ENCODE measurements around the gene ATXN1.
"Not testable (repeated sequence)": the region's sequence is repeated elsewhere in the genome, so short reads cannot be mapped to it uniquely, and the experiment has no call there.

Gene ATXN1

DNA sequence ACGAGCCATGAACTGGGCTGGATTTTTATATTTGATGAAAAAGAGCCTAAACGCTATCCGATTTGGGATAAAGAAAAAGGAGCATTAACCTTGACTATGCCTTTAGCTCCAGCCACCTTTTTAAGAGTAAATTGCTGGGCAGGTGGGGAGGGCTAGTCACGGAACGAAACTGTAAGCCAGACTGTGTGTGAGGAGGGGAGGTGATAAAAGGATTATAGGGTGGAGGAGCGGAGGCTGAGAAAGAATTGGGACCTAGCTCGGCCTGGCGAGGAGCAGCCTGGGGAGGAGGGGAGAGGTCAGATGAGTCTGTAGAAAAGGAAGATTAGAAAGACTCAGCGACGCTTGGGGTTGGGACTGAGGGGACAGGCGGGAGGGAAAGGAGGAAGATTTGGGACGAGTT is 498.5 kb downstream of the ATXN1 start:
- not testable (repeated sequence) for H3K36me3 ChIP-seq (ENCODE audit: control insufficient read depth in 1 of 2, insufficient read depth in 2 of 2, low read length in 2 of 2); H3K27ac ChIP-seq (ENCODE audit: low read depth, low read length); H3K4me1 ChIP-seq (ENCODE audit: control insufficient read depth in 1 of 2, insufficient read depth in 2 of 2, low read length in 2 of 2); H3K27me3 ChIP-seq (ENCODE audit: control insufficient read depth in 1 of 2, insufficient read depth in 2 of 2, low read length in 2 of 2); H3K9me3 ChIP-seq (ENCODE audit: control insufficient read depth in 1 of 2, low read length in 2 of 2); H3K4me3 ChIP-seq (ENCODE audit: low read depth in 1 of 2, low read length in 2 of 2); H3K9ac ChIP-seq (ENCODE audit: low read depth in 1 of 2, low read length in 2 of 2)

DNA sequence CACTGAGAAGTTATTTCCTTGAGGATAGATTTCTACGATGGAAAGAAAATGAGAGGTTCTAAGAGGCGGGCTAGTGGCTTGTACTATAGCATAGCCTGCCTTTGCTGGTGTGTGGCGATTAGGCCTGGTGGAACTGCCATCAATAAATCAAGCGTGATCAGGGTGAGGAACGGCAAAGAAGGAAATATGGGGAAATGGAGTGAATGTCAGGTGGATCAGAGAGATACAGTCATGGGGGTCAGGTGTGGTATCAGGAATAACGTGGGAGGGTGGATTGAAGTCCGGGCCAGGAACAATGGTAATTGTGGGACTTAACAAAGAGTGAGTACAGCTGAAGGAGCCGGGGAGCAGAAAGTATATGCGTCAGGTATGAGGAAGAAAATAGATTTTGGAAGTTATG is 500.7 kb downstream of the ATXN1 start:
- not testable (repeated sequence) for H3K36me3 ChIP-seq (ENCODE audit: control insufficient read depth in 1 of 2, insufficient read depth in 2 of 2, low read length in 2 of 2); H3K27me3 ChIP-seq (ENCODE audit: control insufficient read depth in 1 of 2, insufficient read depth in 2 of 2, low read length in 2 of 2); H3K9ac ChIP-seq (ENCODE audit: low read depth in 1 of 2, low read length in 2 of 2); H3K9me3 ChIP-seq (ENCODE audit: control insufficient read depth in 1 of 2, low read length in 2 of 2); H3K27ac ChIP-seq (ENCODE audit: low read depth, low read length); H3K4me1 ChIP-seq (ENCODE audit: control insufficient read depth in 1 of 2, insufficient read depth in 2 of 2, low read length in 2 of 2); H3K4me3 ChIP-seq (ENCODE audit: low read depth in 1 of 2, low read length in 2 of 2)

DNA sequence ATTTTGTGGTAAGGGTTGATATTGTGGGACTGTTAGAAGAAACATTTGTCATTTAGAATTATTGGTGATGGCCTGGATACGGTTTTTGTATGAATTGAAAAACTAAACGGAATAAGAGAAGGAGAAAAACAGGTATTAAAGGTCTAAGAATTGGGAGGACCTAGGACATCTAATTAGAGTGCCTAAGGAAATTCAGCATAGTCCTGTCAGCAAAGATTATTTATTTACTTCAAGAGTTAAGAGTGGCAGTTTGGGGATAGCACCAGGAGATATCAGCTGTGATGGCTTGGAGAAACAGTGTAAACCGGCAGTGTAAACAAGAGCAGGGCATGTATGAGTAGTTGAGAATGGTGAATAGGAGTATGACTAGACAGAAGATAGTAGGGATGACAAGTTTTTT is 501.7 kb downstream of the ATXN1 start:
- not testable (repeated sequence) for H3K9ac ChIP-seq (ENCODE audit: low read depth in 1 of 2, low read length in 2 of 2); H3K27me3 ChIP-seq (ENCODE audit: control insufficient read depth in 1 of 2, insufficient read depth in 2 of 2, low read length in 2 of 2); H3K27ac ChIP-seq (ENCODE audit: low read depth, low read length); H3K9me3 ChIP-seq (ENCODE audit: control insufficient read depth in 1 of 2, low read length in 2 of 2); H3K36me3 ChIP-seq (ENCODE audit: control insufficient read depth in 1 of 2, insufficient read depth in 2 of 2, low read length in 2 of 2); H3K4me1 ChIP-seq (ENCODE audit: control insufficient read depth in 1 of 2, insufficient read depth in 2 of 2, low read length in 2 of 2); H3K4me3 ChIP-seq (ENCODE audit: low read depth in 1 of 2, low read length in 2 of 2)

DNA sequence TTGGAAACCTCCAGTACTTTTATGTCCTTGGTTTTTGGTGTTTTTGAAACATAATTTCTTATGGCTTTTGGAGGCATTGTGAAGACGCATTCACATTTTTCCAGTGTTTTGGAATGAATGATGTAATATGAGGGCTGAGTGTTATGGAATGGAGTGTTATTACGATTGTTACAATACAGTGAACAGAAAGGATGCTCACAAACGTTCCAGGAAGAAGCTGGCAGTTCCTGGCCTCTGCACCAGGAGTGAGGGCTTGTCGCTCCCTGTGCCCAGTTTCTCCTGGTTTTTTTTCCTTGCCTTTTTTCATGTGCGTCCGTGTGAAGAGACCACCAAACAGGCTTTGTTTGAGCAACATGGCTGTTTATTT is 502.6 kb downstream of the ATXN1 start:
- H3K4me3 ChIP-seq (ENCODE audit: low read depth in 1 of 2, low read length in 2 of 2) = no peak overlapping the region
- no peaks in the 10 kb centered on the region for H3K27me3 ChIP-seq (ENCODE audit: control insufficient read depth in 1 of 2, insufficient read depth in 2 of 2, low read length in 2 of 2)
- no peaks in the 10 kb centered on the region for H3K4me1 ChIP-seq (ENCODE audit: control insufficient read depth in 1 of 2, insufficient read depth in 2 of 2, low read length in 2 of 2)
- H3K27ac ChIP-seq (ENCODE audit: low read depth, low read length) = no peak overlapping the region
- no peak overlapping the region for H3K9ac ChIP-seq (ENCODE audit: low read depth in 1 of 2, low read length in 2 of 2)
- no peaks in the 10 kb centered on the region for H3K9me3 ChIP-seq (ENCODE audit: control insufficient read depth in 1 of 2, low read length in 2 of 2)
- H3K36me3 ChIP-seq (ENCODE audit: control insufficient read depth in 1 of 2, insufficient read depth in 2 of 2, low read length in 2 of 2) = no peaks in the 10 kb centered on the region

DNA sequence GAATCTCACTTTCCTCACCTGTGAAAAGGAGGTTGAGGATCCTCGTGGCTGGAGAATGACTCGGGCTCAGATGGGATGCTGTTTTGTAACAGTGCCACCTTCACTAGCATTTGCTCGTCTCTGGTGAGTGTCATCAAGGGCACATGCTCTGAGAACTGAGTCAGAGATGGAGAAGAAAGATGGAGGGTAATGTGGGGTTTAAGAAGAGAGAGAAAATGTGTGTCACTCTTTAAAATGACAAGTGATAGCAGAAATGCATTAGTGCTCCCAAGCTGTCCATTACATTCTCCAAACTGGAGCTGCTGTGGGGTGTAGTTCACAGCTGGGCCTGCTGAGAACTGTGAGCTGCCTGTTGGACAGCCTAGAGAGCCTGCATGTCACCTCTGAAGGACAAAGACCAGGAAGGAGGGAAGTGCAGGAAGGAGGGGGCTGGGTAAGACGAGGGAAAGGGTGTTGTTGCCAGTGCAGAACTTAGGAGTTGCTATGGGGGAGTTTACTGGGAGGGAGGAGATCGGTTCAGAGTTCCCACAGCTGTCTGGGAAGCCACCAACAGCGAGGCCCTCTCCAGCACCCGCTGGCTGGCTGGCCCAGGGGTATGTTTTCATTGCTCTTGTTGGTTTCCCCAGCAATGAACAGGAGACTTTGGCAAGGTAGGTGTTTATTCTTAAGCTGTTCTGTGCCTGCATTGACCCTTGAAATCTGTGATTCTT is 503.1 kb downstream of the ATXN1 start:
- no peak overlapping the region for H3K4me3 ChIP-seq (ENCODE audit: low read depth in 1 of 2, low read length in 2 of 2)
- no peaks in the 10 kb centered on the region for H3K36me3 ChIP-seq (ENCODE audit: control insufficient read depth in 1 of 2, insufficient read depth in 2 of 2, low read length in 2 of 2)
- no peaks in the 10 kb centered on the region for H3K4me1 ChIP-seq (ENCODE audit: control insufficient read depth in 1 of 2, insufficient read depth in 2 of 2, low read length in 2 of 2)
- H3K27me3 ChIP-seq (ENCODE audit: control insufficient read depth in 1 of 2, insufficient read depth in 2 of 2, low read length in 2 of 2) = no peaks in the 10 kb centered on the region
- no peak overlapping the region for H3K9ac ChIP-seq (ENCODE audit: low read depth in 1 of 2, low read length in 2 of 2)
- no peaks in the 10 kb centered on the region for H3K9me3 ChIP-seq (ENCODE audit: control insufficient read depth in 1 of 2, low read length in 2 of 2)
- H3K27ac ChIP-seq (ENCODE audit: low read depth, low read length) = no peak overlapping the region

DNA sequence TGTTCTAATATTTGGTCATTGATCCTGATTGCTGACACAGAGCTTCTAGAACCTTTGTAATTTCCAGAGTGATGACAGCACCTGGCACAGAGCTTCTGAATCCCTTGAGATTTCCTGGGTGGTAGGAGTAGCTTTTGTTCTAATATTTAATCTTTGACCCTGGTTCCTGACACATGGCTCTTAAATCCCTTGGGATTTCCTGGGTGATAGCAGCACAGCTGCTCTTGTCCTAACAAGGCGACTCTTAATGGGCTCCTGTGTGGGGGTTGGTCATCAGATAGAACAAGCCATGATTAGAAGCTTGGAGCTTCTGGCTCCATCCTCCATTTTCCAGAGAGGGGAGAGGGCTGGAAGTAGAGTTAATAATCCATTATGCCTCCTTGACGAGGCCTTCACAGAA is 504.5 kb downstream of the ATXN1 start:
- Histone ChIP-seq H3K27ac (ENCODE audit: low read depth, low read length) (no peak overlapping the region), H3K4me1 (ENCODE audit: control insufficient read depth in 1 of 2, insufficient read depth in 2 of 2, low read length in 2 of 2) (peaks cover 0 to 4% of the 10 kb centered on the region in 2 donors), H3K4me3 (ENCODE audit: low read depth in 1 of 2, low read length in 2 of 2) (no peak overlapping the region), H3K36me3 (ENCODE audit: control insufficient read depth in 1 of 2, insufficient read depth in 2 of 2, low read length in 2 of 2) (no peaks in the 10 kb centered on the region), H3K9ac (ENCODE audit: low read depth in 1 of 2, low read length in 2 of 2) (no peak overlapping the region), H3K9me3 (ENCODE audit: control insufficient read depth in 1 of 2, low read length in 2 of 2) (no peaks in the 10 kb centered on the region), H3K27me3 (ENCODE audit: control insufficient read depth in 1 of 2, insufficient read depth in 2 of 2, low read length in 2 of 2) (no peaks in the 10 kb centered on the region)

DNA sequence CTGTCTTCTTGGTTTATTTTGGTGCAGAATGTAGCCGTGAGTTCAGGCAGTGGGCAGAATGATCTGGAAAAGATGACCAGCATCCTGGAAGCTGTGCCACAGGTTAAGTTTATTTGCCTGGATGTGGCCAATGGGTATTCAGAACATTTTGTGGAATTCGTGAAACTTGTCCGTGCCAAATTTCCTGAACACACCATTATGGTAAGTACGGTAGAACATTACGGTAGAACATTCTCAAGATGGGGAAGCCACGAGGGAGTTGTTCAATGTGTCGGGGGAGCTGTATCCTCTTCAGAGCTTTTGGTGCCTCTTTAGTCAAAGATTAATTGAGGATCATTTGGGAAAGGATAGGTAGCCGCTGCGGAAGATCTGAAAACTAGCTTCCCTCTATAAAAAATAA is 506.7 kb downstream of the ATXN1 start:
- Histone ChIP-seq H3K27ac (ENCODE audit: low read depth, low read length) (no peak overlapping the region), H3K9ac (ENCODE audit: low read depth in 1 of 2, low read length in 2 of 2) (no peak overlapping the region), H3K9me3 (ENCODE audit: control insufficient read depth in 1 of 2, low read length in 2 of 2) (no peaks in the 10 kb centered on the region), H3K4me3 (ENCODE audit: low read depth in 1 of 2, low read length in 2 of 2) (no peak overlapping the region), H3K36me3 (ENCODE audit: control insufficient read depth in 1 of 2, insufficient read depth in 2 of 2, low read length in 2 of 2) (no peaks in the 10 kb centered on the region), H3K4me1 (ENCODE audit: control insufficient read depth in 1 of 2, insufficient read depth in 2 of 2, low read length in 2 of 2) (peaks cover 0 to 4% of the 10 kb centered on the region in 2 donors), H3K27me3 (ENCODE audit: control insufficient read depth in 1 of 2, insufficient read depth in 2 of 2, low read length in 2 of 2) (no peaks in the 10 kb centered on the region)

DNA sequence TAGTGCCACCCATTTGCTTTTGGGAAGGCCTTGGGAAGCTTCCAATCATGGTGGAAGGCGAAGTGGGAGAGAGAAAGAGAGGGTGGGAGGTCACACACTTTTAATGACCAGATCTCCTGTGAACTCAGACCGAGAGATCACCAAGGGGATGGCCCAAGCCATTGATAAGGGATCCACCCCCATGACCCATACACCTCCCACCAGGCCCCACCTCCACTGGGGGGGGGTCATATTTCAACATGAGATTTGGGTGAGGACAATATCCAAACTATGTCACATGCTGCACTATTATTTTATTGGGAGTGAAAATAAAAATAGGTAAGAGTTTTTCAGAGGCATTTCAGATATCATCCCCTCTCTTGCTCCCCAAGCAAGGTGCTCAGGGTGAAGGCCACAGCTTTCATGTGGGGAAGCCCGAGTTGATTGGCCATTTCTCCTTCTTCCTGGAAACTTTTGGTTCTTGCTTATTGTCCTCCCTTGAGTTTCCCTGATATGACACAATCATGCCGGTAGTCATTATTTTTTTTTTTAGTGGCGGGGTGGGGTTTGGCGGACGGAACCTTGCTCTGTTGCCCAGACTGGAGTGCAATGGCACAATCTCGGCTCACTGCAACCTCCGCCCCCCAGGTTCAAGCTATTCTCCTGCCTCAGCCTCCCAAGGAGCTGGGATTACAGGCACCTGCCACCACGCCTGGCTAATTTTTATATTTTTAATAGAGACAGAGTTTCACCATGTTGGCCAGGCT is 507.7 kb downstream of the ATXN1 start:
- Histone ChIP-seq H3K9ac (ENCODE audit: low read depth in 1 of 2, low read length in 2 of 2) (no peak overlapping the region), H3K9me3 (ENCODE audit: control insufficient read depth in 1 of 2, low read length in 2 of 2) (no peaks in the 10 kb centered on the region), H3K36me3 (ENCODE audit: control insufficient read depth in 1 of 2, insufficient read depth in 2 of 2, low read length in 2 of 2) (no peaks in the 10 kb centered on the region), H3K4me3 (ENCODE audit: low read depth in 1 of 2, low read length in 2 of 2) (no peak overlapping the region), H3K27me3 (ENCODE audit: control insufficient read depth in 1 of 2, insufficient read depth in 2 of 2, low read length in 2 of 2) (no peaks in the 10 kb centered on the region), H3K4me1 (ENCODE audit: control insufficient read depth in 1 of 2, insufficient read depth in 2 of 2, low read length in 2 of 2) (peaks cover 0 to 4% of the 10 kb centered on the region in 2 donors), H3K27ac (ENCODE audit: low read depth, low read length) (no peak overlapping the region)

DNA sequence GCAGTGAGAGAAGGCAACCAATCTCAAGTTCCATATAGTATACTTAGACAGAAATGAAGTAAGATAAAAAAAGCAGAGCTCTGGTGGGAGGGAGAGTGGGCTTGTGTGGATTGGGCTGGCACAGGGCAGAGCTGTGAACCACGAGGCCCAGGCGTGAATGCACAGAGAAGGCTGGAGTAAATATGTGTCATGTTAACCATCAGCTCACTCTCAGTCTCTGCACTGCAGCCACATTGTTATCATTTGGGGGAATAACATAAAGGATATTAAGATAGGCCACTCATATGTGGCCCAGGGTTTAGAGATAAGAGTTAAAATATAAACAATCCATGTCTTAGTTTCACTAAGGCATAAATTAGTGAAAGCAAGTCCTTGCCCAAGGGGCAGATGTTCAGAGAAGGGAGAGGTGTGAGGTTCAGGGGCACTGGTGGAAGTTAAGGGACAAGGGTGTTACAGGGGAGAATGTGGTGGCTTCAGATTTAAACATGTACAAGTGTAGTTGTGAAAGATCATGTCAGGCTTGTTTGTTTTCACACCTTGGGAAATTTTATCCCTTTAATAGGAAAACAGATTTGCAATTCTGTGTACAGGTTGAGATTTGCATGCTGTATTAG is 508.5 kb downstream of the ATXN1 start:
- Histone ChIP-seq H3K4me3 (ENCODE audit: low read depth in 1 of 2, low read length in 2 of 2) (no peak overlapping the region), H3K9ac (ENCODE audit: low read depth in 1 of 2, low read length in 2 of 2) (no peak overlapping the region), H3K9me3 (ENCODE audit: control insufficient read depth in 1 of 2, low read length in 2 of 2) (no peaks in the 10 kb centered on the region), H3K27me3 (ENCODE audit: control insufficient read depth in 1 of 2, insufficient read depth in 2 of 2, low read length in 2 of 2) (no peaks in the 10 kb centered on the region), H3K4me1 (ENCODE audit: control insufficient read depth in 1 of 2, insufficient read depth in 2 of 2, low read length in 2 of 2) (peaks cover 0 to 4% of the 10 kb centered on the region in 2 donors), H3K27ac (ENCODE audit: low read depth, low read length) (no peak overlapping the region), H3K36me3 (ENCODE audit: control insufficient read depth in 1 of 2, insufficient read depth in 2 of 2, low read length in 2 of 2) (no peaks in the 10 kb centered on the region)

DNA sequence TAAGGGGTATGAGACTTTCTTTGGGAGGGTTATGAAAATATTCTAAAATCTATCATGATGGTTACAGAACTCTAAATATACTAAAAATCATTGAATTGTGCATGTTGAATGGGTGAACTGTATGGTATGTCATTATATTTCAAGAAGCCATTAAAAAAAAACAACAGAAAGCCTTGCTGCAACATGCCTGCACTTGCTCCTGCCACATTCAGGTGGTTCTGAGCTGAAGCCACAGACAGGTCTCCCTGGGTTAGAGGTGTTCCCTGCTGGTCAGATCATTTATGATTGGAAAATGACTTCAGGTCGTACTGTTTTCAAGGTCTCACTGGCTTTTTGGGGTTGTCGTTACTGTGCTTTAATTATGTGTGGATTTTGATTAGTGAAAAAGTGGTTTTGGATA is 509.6 kb downstream of the ATXN1 start:
- Histone ChIP-seq H3K36me3 (ENCODE audit: control insufficient read depth in 1 of 2, insufficient read depth in 2 of 2, low read length in 2 of 2) (no peaks in the 10 kb centered on the region), H3K27me3 (ENCODE audit: control insufficient read depth in 1 of 2, insufficient read depth in 2 of 2, low read length in 2 of 2) (no peaks in the 10 kb centered on the region), H3K4me1 (ENCODE audit: control insufficient read depth in 1 of 2, insufficient read depth in 2 of 2, low read length in 2 of 2) (peaks cover 0 to 4% of the 10 kb centered on the region in 2 donors), H3K4me3 (ENCODE audit: low read depth in 1 of 2, low read length in 2 of 2) (no peak overlapping the region), H3K9me3 (ENCODE audit: control insufficient read depth in 1 of 2, low read length in 2 of 2) (no peaks in the 10 kb centered on the region), H3K27ac (ENCODE audit: low read depth, low read length) (no peak overlapping the region), H3K9ac (ENCODE audit: low read depth in 1 of 2, low read length in 2 of 2) (no peak overlapping the region)

Measured in duodenal mucosa (tissue), 2 donors.